Small intestine (tissue), 7 donors: ENCODE measurements around the gene TRDMT1. TPM values are rescaled to one million over a fixed set of nuclear protein-coding genes. Genes with fewer than 3 reads are reported as not detected.

Source experiments
- DNase-seq, 2 donors: peaks; one replicate each; pipeline versions ENCODE4 v3.0.0 to v3.0.0-alpha.2; 2013
- FAIRE-seq: peaks from 2 replicates; lab custom pipeline; 2012; peaks lifted over from hg19 to GRCh38; lab: Jason Lieb, UNC
- H3K27ac ChIP-seq, 3 donors: one replicate each; pipeline ENCODE4 v1.5.1; 2013; ENCODE audit warnings: low read length in 2 of 3, mild to moderate bottlenecking in 2 of 3, control low read depth in 1 of 3, inconsistent platforms in 1 of 3, low read depth in 1 of 3, moderate library complexity in 1 of 3
- H3K27me3 ChIP-seq, 3 donors: one replicate each; pipeline ENCODE4 v1.6.1; 2013; ENCODE audit warnings: low read length in 3 of 3, inconsistent platforms in 1 of 3; ENCODE audit not compliant: control insufficient read depth in 3 of 3, insufficient read depth in 3 of 3
- H3K36me3 ChIP-seq, 3 donors: one replicate each; pipeline ENCODE4 v1.6.1; 2013; ENCODE audit warnings: low read length in 3 of 3, inconsistent platforms in 1 of 3, low read depth in 1 of 3, mild to moderate bottlenecking in 1 of 3, moderate library complexity in 1 of 3; ENCODE audit not compliant: control insufficient read depth in 3 of 3, insufficient read depth in 2 of 3
- H3K4me1 ChIP-seq, 3 donors: one replicate each; pipeline ENCODE4 v1.6.1; 2013; ENCODE audit warnings: low read length in 2 of 3, inconsistent platforms in 1 of 3, low read depth in 1 of 3, mild to moderate bottlenecking in 1 of 3, moderate library complexity in 1 of 3; ENCODE audit not compliant: control insufficient read depth in 3 of 3, insufficient read depth in 2 of 3
- H3K4me3 ChIP-seq, 3 donors: one replicate each; pipeline ENCODE4 v1.5.1; 2013; ENCODE audit warnings: low read length in 3 of 3, control low read depth in 1 of 3, inconsistent platforms in 1 of 3, low read depth in 1 of 3, mild to moderate bottlenecking in 1 of 3, moderate library complexity in 1 of 3
- H3K9me3 ChIP-seq, 2 donors: one replicate each; pipeline ENCODE4 v1.6.1; 2013; ENCODE audit warnings: low read depth in 1 of 2, low read length in 1 of 2; ENCODE audit not compliant: control insufficient read depth in 2 of 2, insufficient read depth in 1 of 2
- WGBS, 3 donors: extraction: QIAGEN DNeasy Blood & Tissue Kit; methylation state at CpG; one replicate each; pipeline ENCODE4 v1.1.7; 2013; 5-methylcytosine and 5-hydroxymethylcytosine counted together
- polyA plus RNA-seq, 4 donors: library from polyadenylated mRNA; stranded (reverse) in 3 of 4; unstranded in 1 of 4; fragments of 200-250 nt in 3 of 4; fragments of 120-200 nt in 1 of 4; gene quantifications; one replicate each; pipeline versions ENCODE4 v1.2.1 to v1.2.3, GENCODE V29; 2013
- donor health status: healthy with polysubstance abuse.
- donor health status: control.
- donor health status: control.
- donor health status: Bipolar disorder and iron deficiency.
- donor health status: healthy.

TRDMT1 gene
- polyA plus RNA-seq, 4 donors = 1.4 to 6.0 (median 1.9) TPM

- FAIRE-seq = no peak
- Histone ChIP-seq H3K4me1 (peaks cover 0 to 25% (median 2%) of the 10 kb centered on the region in 3 donors), H3K4me3 (no peak overlapping the region), H3K27ac (no peak overlapping the region), H3K36me3 (no peaks in the 10 kb centered on the region), H3K9me3 (peaks cover 0 to 2% of the 10 kb centered on the region in 2 donors), H3K27me3 (no peaks in the 10 kb centered on the region)
- DNase-seq = no peak
Observed at GRCh38 chr10:17140386-17140761, 61.1 kb downstream of the TRDMT1 start.

- Histone ChIP-seq H3K4me3 (no peak overlapping the region), H3K27me3 (no peaks in the 10 kb centered on the region), H3K36me3 (no peaks in the 10 kb centered on the region), H3K9me3 (peaks cover 0 to 2% of the 10 kb centered on the region in 2 donors), H3K27ac (peak overlapping the region in 1 of 3 donors; percentile 39), H3K4me1 (peaks cover 0 to 17% (median 0%) of the 10 kb centered on the region in 3 donors)
- FAIRE-seq = no peak
- WGBS, 3 donors = 13 to 39% (median 36%) methylated on average over 5 of the region's 5 CpGs
- DNase-seq = peak in 1 of 2 donors; percentile 54
Observed at GRCh38 chr10:17138460-17139042, 62.9 kb downstream of the TRDMT1 start.

- no peaks in the 10 kb centered on the region for H3K27me3 ChIP-seq
- no peak overlapping the region for H3K27ac ChIP-seq
- FAIRE-seq = no peak
Observed at GRCh38 chr10:17134737-17135260, 66.7 kb downstream of the TRDMT1 start.

GRCh38 chr10:17134282-17134681 lies 67.2 kb downstream of the TRDMT1 start:
- WGBS, 3 donors = 92 to 98% (median 93%) methylated on average over 2 of the region's 2 CpGs
- DNase-seq (no peak), FAIRE-seq (no peak)
- Histone ChIP-seq H3K36me3 (no peaks in the 10 kb centered on the region), H3K4me1 (peaks cover 0 to 25% (median 0%) of the 10 kb centered on the region in 3 donors), H3K9me3 (no peaks in the 10 kb centered on the region), H3K27ac (no peak overlapping the region), H3K27me3 (no peaks in the 10 kb centered on the region), H3K4me3 (no peak overlapping the region)

More at GRCh38 chr10:17134737-17135260, 66.7 kb downstream of the TRDMT1 start:
- Histone ChIP-seq H3K4me1 (peaks cover 0 to 22% (median 0%) of the 10 kb centered on the region in 3 donors), H3K4me3 (no peak overlapping the region), H3K36me3 (no peaks in the 10 kb centered on the region), H3K9me3 (no peaks in the 10 kb centered on the region)
- DNase-seq = no peak

GRCh38 chr10:17129741-17130140 lies 71.7 kb downstream of the TRDMT1 start, which contains the start of gene CUBN:
Gene CUBN (minus strand): TSS chr10:17129811. CDS start chr10:17129765, 46 bp downstream.
- peak within 1 kb of the TSS in 1 of 3 donors; percentile 69 for H3K27ac ChIP-seq
- FAIRE-seq = no peak
- WGBS, 3 donors = 66 to 82% (median 74%) methylated on average over 1 of the region's 1 CpG

GRCh38 chr10:17128261-17128660 lies 73.2 kb downstream of the TRDMT1 start:
- Histone ChIP-seq H3K4me3 (peak overlapping the region in 1 of 3 donors; percentile 35), H3K27ac (peak overlapping the region in 1 of 3 donors; percentile 69), H3K36me3 (peaks cover 0 to 8% (median 0%) of the 10 kb centered on the region in 3 donors), H3K27me3 (no peaks in the 10 kb centered on the region), H3K4me1 (peaks cover 0 to 16% (median 0%) of the 10 kb centered on the region in 3 donors), H3K9me3 (no peaks in the 10 kb centered on the region)
- DNase-seq = peak in 1 of 2 donors; percentile 42
- FAIRE-seq = no peak
- WGBS, 3 donors = 72 to 78% (median 77%) methylated on average over 3 of the region's 3 CpGs

More at GRCh38 chr10:17129741-17130140, 71.7 kb downstream of the TRDMT1 start, which contains the start of gene CUBN:
- peaks cover 0 to 8% (median 0%) of the 10 kb centered on the region in 3 donors for H3K4me1 ChIP-seq
- H3K27me3 ChIP-seq = no peaks in the 10 kb centered on the region
- peak within 1 kb of the TSS in 1 of 3 donors; percentile 35 for H3K4me3 ChIP-seq
- H3K9me3 ChIP-seq = no peaks in the 10 kb centered on the region
- DNase-seq = peak in 1 of 2 donors; percentile 59
- H3K36me3 ChIP-seq = peaks cover 0 to 6% (median 0%) of the 10 kb centered on the region in 3 donors

GRCh38 chr10:17126327-17126726 lies 75.1 kb downstream of the TRDMT1 start:
- no peaks in the 10 kb centered on the region for H3K9me3 ChIP-seq
- H3K36me3 ChIP-seq = peaks cover 0 to 10% (median 0%) of the 10 kb centered on the region in 3 donors
- H3K27ac ChIP-seq = no peak overlapping the region
- DNase-seq (no peak), FAIRE-seq (no peak)
- H3K27me3 ChIP-seq = no peaks in the 10 kb centered on the region
- no peak overlapping the region for H3K4me3 ChIP-seq
- H3K4me1 ChIP-seq = peaks cover 0 to 26% (median 2%) of the 10 kb centered on the region in 3 donors
- 87 to 95% (median 90%) methylated on average over 5 of the region's 5 CpGs for WGBS, 3 donors

- Histone ChIP-seq H3K36me3 (peaks cover 0 to 10% (median 0%) of the 10 kb centered on the region in 3 donors), H3K27me3 (no peaks in the 10 kb centered on the region), H3K4me3 (no peak overlapping the region), H3K4me1 (peaks cover 0 to 31% (median 2%) of the 10 kb centered on the region in 3 donors), H3K9me3 (no peaks in the 10 kb centered on the region), H3K27ac (no peak overlapping the region)
- 76 to 92% (median 81%) methylated on average over 5 of the region's 5 CpGs for WGBS, 3 donors
- DNase-seq (no peak), FAIRE-seq (no peak)
Observed at GRCh38 chr10:17125206-17125893, 76.1 kb downstream of the TRDMT1 start.
